Measurements from ENCODE around the gene RYR2.
"Not testable (repeated sequence)": the region's sequence is repeated elsewhere in the genome, so short reads cannot be mapped to it uniquely, and the experiment has no call there.

RYR2 gene

GRCh38 chr1:237838904-237839534 lies 797.0 kb downstream of the RYR2 start:
- no peak for DNase-seq (ENCODE audit: low spot score)
- Histone ChIP-seq H3K4me3 (no peak overlapping the region), H3K27ac (no peak overlapping the region)
- no peak for TF ChIP-seq CTCF (IDR thresholded peaks at IDR 0.05)

GRCh38 chr1:237841485-237841884 lies 799.5 kb downstream of the RYR2 start:
- DNase-seq (ENCODE audit: low spot score), result no peak
- no peak overlapping the region for H3K27ac ChIP-seq
- no peak overlapping the region for H3K4me3 ChIP-seq
- no peak for TF ChIP-seq CTCF (IDR thresholded peaks at IDR 0.05)

GRCh38 chr1:237843516-237843915 lies 801.5 kb downstream of the RYR2 start:
- not testable (repeated sequence) for H3K27ac ChIP-seq; H3K4me3 ChIP-seq; DNase-seq (ENCODE audit: low spot score)

- DNase-seq (ENCODE audit: low spot score), result no peak
- TF ChIP-seq CTCF (IDR thresholded peaks at IDR 0.05), result no peak
- Histone ChIP-seq H3K4me3 (no peak overlapping the region), H3K27ac (no peak overlapping the region)
These were observed 809.3 kb downstream of the RYR2 start for GRCh38 chr1:237851210-237851845.

GRCh38 chr1:237852342-237852741 lies 810.4 kb downstream of the RYR2 start:
- no peak for DNase-seq (ENCODE audit: low spot score)
- no peak overlapping the region for H3K4me3 ChIP-seq
- no peak overlapping the region for H3K27ac ChIP-seq
- no peak for TF ChIP-seq CTCF (IDR thresholded peaks at IDR 0.05)

- Histone ChIP-seq H3K27ac (no peak overlapping the region), H3K4me3 (no peak overlapping the region)
- DNase-seq (ENCODE audit: low spot score), result no peak
These were observed 815.5 kb downstream of the RYR2 start for GRCh38 chr1:237857455-237857854.

GRCh38 chr1:237858992-237859391 lies 817.0 kb downstream of the RYR2 start:
- no peak for DNase-seq (ENCODE audit: low spot score)
- no peak overlapping the region for H3K4me3 ChIP-seq
- no peak for TF ChIP-seq CTCF (IDR thresholded peaks at IDR 0.05)
- H3K27ac ChIP-seq, result no peak overlapping the region

More at GRCh38 chr1:237857455-237857854, 815.5 kb downstream of the RYR2 start:
- no peak for TF ChIP-seq CTCF (IDR thresholded peaks at IDR 0.05)
